Measurements from ENCODE around the gene KAT14.
"Not testable (repeated sequence)": the region's sequence is repeated elsewhere in the genome, so short reads cannot be mapped to it uniquely, and the experiment has no call there.

KAT14 gene

DNA sequence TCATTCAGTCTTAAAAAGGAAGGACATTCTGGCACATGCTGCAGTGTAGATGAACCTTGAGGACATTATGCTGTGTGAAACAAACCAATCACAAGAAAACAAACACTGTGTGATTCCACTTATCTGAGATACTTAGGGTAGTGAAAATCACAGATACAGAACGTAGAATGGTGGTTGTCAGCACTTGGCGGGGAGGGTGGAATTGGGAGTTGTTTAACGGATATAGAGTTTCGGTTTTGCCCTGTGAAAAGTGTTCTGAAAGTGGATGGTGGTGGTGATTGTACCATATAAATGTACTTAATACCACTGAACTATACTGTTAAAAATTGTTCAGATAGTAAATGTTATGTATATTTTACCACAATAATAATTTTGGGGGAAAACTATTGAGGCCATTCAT is 18.4 kb downstream of the KAT14 start:
- FAIRE-seq, result no peak

DNA sequence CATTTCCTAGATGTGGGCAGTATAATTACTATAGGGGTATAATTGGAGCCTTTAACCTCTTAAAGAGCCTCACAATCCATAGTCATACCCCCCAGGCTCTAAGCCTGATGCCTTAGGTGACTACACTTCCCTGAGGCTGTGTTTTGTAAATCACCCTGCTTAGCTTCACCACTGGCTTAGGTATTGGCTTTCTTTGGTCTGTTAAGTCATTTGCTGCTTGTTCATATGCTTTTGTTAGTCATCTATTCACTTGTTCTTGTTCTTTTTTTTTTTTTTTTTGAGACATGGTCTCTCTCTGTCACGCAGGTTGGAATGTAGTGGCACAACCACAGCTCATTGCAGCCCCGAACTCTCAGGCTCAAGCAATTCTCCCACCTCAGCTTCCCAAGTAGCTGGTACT is 26.7 kb downstream of the KAT14 start:
- FAIRE-seq, result no peak

DNA sequence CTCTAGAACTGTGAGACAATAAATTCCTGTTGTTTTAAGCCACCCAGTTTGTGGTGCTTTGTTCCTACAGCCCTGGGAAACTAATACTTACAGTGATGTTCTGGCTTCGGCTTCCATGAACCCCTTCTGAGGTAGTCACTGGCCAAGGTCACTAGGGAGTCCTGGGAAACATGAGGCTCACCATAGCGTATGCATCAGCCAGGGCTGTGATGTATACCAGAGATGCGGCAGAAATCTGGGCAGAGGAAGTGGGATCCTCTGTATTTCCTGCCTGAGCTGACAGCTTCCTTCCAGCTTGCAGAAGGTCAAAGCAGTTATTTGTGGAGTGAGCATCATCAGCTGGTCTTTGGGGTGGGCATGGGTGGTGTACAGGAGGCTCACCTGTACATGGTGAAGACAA is 27.9 kb downstream of the KAT14 start:
- FAIRE-seq, result no peak

GRCh38 chr20:18166241-18166881 is 28.7 kb downstream of the KAT14 start:
- FAIRE-seq, result no peak

DNA sequence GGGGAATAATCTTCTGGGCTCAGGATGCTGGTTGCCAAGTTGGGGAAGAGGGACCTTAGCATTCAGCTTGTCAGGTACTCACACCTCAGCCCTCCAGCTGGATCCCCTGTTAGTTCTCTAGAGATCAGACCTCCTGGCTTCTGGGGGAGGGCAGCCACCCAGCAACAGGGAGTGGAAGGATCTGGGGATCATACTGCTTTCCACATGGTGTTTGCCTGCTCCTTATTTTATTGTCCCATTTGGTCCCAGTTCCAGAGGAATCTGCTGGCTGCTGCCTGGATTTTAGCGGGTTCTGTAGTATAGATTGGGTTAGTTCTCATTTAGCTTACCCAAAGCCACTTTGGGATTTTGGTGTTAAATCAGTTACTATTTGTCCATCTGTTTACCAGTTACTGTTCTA is 29.3 kb downstream of the KAT14 start:
- FAIRE-seq, result no peak

DNA sequence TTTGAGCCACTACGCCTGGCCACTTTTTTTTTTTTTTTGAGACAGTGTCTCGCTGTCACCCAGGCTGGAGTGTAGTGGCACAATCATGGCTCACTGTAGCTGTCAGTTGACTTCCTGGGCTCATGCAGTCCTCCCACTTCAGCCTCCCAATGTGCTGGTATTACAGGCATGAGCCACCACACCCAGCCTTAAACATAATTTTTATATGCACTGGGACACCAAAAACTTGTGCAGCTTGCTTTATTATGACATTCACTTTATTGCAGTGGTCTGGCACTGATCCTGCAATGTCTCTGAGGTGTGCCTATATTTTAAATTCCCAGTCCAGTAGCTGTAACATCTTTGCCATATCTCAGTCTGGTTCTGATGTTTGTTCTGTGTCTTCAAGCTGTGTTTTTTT is 34.7 kb downstream of the KAT14 start:
- no peak for FAIRE-seq

GRCh38 chr20:18174906-18175683 is 37.4 kb downstream of the KAT14 start:
- FAIRE-seq, result no peak

GRCh38 chr20:18176318-18176785 is 38.7 kb downstream of the KAT14 start:
- no peak for FAIRE-seq

- FAIRE-seq, result not testable (repeated sequence)
Measured at GRCh38 chr20:18180366-18180765, 42.7 kb downstream of the KAT14 start.

- FAIRE-seq, result no peak
Measured at GRCh38 chr20:18180815-18181214, 43.2 kb downstream of the KAT14 start.

- FAIRE-seq, result no peak
Measured at GRCh38 chr20:18187020-18187419, 49.4 kb downstream of the KAT14 start.

- FAIRE-seq, result no peak
Measured at GRCh38 chr20:18188434-18188833, 50.8 kb downstream of the KAT14 start.

- FAIRE-seq, result no peak
Measured at GRCh38 chr20:18190338-18191233, 52.9 kb downstream of the KAT14 start.

- no peak for FAIRE-seq
Measured at GRCh38 chr20:18191306-18191705, 53.6 kb downstream of the KAT14 start.

DNA sequence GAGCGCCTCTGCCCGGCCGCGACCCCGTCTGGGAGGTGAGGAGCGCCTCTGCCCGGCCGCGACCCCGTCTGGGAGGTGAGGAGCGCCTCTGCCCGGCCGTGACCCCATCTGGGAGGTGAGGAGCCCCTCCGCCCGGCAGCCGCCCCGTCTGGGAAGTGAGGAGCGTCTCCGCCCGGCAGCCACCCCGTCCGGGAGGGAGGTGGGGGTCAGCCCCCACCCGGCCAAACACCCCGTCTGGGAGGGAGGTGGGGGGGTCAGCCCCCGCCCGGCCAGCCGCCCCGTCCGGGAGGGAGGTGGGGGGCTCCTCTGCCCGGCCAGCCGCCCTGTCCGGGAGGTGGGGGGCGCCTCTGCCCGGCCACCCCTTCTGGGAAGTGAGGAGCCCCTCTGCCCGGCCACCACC is 56.8 kb downstream of the KAT14 start:
- FAIRE-seq, result not testable (repeated sequence)

DNA sequence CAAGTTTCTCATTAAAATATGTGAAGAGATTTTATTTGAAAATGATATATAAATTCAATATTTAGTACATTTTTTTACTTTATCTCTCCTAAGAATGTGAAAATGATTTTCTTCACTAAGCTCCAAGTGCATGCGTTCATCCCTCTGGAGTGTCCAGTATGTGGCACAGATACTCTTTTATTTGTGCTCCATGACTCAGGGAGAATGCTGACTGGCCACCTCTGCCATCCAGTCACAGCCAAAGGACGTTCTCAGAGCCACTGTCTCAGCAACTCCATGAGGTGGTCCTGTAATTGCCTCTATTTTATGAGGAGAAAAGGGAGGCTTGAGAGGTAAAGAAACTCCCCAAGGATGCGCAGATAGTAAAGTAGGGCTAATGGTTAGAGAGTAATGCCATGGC is 58.3 kb downstream of the KAT14 start:
- FAIRE-seq, result no peak

- no peak for FAIRE-seq
Measured at GRCh38 chr20:18197382-18198070, 59.9 kb downstream of the KAT14 start.

DNA sequence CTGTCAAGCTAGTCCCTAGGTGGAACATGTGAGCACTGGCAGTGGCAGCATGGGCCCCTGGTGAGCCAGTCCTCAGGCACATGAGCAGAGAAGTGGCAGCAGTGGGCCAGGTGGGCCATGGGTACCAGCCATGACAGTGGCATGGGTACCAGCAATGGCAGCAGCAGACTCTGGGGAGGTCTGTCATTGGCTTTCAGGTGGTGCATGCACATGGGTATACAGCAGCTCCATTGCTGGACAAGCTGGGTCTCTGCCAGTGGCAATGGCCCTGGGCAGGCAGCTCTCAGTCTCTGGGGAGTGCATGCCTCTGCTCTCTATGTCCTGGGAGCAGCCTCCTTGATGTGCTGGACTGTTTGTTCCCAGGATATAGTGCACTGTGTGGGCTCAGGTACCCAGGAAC is 65.3 kb downstream of the KAT14 start:
- no peak for FAIRE-seq

DNA sequence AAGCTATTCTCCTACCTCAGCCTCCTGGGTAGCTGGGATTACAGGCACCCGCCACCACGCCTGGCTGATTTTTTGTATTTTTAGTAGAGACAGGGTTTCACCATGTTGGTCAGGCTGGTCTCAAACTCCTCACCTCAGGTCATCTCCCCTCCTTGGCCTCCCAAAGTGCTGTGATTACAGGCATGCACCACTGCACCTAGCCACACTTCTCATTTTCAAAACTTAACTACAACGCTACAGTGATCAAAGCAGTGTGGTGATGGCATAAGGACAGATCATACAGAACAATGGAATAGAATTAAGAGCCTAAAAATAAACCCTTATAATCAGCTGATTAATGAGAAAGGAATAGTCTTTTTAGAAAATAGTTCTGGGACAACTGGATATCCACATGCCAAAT is 66.0 kb downstream of the KAT14 start:
- not testable (repeated sequence) for FAIRE-seq

DNA sequence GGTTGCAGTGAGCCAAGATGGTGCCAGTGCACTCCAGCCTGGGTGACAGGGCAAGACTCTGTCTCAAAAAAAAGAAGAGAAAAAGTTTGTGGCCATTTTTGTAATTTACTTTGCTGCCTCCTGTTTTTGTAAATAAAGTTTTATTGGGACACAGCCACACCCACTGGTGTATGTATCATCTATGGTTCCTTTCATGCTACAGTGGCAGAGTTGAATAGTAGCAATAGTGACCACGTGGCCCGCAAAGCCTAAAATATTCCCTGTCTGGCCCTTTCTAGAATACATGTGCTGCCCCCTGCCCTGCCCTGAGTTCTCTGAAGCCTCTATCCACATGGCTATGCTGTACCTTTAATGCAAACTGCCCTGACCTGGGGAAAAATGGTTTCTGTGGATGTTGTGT is 75.3 kb downstream of the KAT14 start:
- FAIRE-seq, result no peak

- FAIRE-seq, result no peak
Measured at GRCh38 chr20:18215566-18215965, 77.9 kb downstream of the KAT14 start.

GRCh38 chr20:18218280-18218679 is 80.6 kb downstream of the KAT14 start:
- no peak for FAIRE-seq

DNA sequence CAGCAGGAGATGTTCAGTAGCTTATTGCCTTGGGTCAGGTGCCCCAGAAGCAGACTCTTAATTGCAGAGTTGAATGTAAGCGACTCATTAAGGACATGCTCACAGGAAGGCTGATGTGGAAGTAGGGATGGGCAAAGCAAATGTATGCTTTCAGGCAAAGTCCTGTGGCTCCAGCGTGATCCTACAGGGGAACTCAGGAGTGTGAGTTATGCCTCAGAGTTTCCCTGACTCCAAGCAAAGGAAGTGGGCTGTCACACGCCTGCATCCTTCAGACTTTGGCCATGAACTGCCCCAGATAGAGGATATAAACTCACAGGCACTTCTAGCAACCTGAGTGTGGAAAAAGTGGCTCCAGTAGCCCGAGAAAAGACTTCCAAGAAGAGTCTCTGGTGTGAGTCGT is 85.7 kb downstream of the KAT14 start:
- FAIRE-seq, result no peak

Measured in islet of Langerhans (tissue), 1 donor.